ENCODE data around the gene MAMDC2.

GRCh38 chr9:70217029-70217428 is 173.4 kb downstream of the MAMDC2 start:
- TF ChIP-seq POLR2A (IDR thresholded peaks at IDR 0.05) (no peak), EP300 (IDR thresholded peaks at IDR 0.05) (no peak)

Data from ovary (tissue), 1 donor.